ENCODE measurements around the gene ADCY2.

Gene ADCY2

DNA sequence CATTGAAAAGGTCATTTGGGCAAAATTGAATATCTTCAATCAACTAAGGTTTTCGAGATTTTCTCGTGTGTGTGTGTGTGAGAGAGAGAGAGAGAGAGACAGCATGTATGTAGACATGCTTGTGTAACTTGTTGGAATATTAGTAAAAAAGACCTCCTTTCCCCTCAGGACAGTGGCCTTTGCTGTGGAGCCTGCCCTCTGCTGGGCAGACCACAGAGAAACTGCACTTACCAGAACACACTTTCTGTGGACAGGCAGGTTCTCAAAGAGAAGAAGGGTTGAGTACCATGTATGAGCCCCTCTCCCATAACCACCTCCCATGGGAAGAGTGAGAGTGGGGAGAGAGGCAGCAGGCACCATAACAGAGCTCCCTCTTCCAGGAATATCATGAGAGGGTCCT, 409.4 kb downstream of the ADCY2 start (continued):
- TF ChIP-seq KLF17 (tag by site-specific recombination; IDR thresholded peaks at IDR 0.05): no peak
- no peak for TF ChIP-seq ZBTB44 (tag by site-specific recombination; IDR thresholded peaks at IDR 0.05)
- TF ChIP-seq GLI2 (tag by site-specific recombination; IDR thresholded peaks at IDR 0.05; ENCODE audit: borderline replicate concordance, low read depth): no peak

DNA sequence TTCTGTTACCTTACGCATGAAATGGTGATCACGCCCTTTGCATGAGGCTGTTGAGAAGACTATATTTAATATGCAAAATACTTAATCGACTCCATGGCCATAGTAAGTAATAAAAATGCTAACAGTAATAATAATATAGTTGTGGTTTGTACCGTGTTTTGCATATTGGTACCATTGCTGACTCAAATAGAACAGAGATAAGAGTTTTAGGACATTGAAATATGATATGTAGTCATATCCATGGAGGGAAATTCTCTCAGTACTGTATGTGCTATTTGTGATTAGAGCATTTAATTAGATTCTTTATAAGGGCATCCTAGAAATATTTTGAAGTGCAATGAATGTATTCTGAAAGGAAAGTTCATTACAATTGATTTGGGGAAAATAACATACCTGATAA, 413.1 kb downstream of the ADCY2 start:
- TF ChIP-seq IKZF3 (tag by site-specific recombination; IDR thresholded peaks at IDR 0.05) (no peak), ZNF335 (tag by site-specific recombination; conservative IDR thresholded peaks at IDR 0.05) (no peak), ZFP3 (tag by site-specific recombination; IDR thresholded peaks at IDR 0.05; ENCODE audit: low read depth) (no peak), ZNF600 (tag by site-specific recombination; IDR thresholded peaks at IDR 0.05) (no peak), ZNF660 (tag by site-specific recombination; IDR thresholded peaks at IDR 0.05) (no peak), OVOL3 (tag by site-specific recombination; IDR thresholded peaks at IDR 0.05) (no peak), ZNF626 (tag by site-specific recombination; IDR thresholded peaks at IDR 0.05) (no peak), OSR2 (tag by site-specific recombination; IDR thresholded peaks at IDR 0.05) (no peak), GLI4 (tag by site-specific recombination; IDR thresholded peaks at IDR 0.05) (no peak), FEZF1 (tag by site-specific recombination; IDR thresholded peaks at IDR 0.05) (no peak), KLF8 (tag by site-specific recombination; IDR thresholded peaks at IDR 0.05) (no peak), ZNF792 (tag by site-specific recombination; IDR thresholded peaks at IDR 0.05) (no peak), ZNF658 (tag by site-specific recombination; IDR thresholded peaks at IDR 0.05) (no peak)
- Histone ChIP-seq H3K4me3 (ENCODE audit: low read depth, low read length) (no peak overlapping the region), H3K9me3 (ENCODE audit: control insufficient read depth, insufficient read depth, low read depth, low read length) (no peaks in the 10 kb centered on the region), H3K4me1 (ENCODE audit: control insufficient read depth, insufficient read depth, low read length) (no peaks in the 10 kb centered on the region), H3K27ac (ENCODE audit: extremely low read depth, low read depth, low read length) (no peak overlapping the region), H3K36me3 (ENCODE audit: control insufficient read depth in 2 of 2, insufficient read depth in 1 of 2, low read length in 2 of 2) (no peaks in the 10 kb centered on the region)
- ChIA-PET CTCF (interaction anchor here (1.2 kb wide), 1 partner anchor 49 kb away, joined by 7 read pairs; no protein-coding TSS in a partner anchor), POLR2A (no interaction called here)

GRCh38 chr5:7811715-7812114, 415.8 kb downstream of the ADCY2 start:
- CTCF ChIA-PET: interaction anchor here (1.0 kb wide), 1 partner anchor 56 kb away, joined by 5 read pairs; no protein-coding TSS in a partner anchor
- POLR2A ChIA-PET: no interaction called here
- no peak overlapping the region for H3K27ac ChIP-seq (ENCODE audit: extremely low read depth, low read depth, low read length)

More at GRCh38 chr5:7811715-7812114, 415.8 kb downstream of the ADCY2 start:
- H3K4me3 ChIP-seq (ENCODE audit: low read depth, low read length): no peak overlapping the region
- H3K4me1 ChIP-seq (ENCODE audit: control insufficient read depth, insufficient read depth, low read length): peaks cover 3% of the 10 kb centered on the region; the same call in 1 of the 2 replicates
- TF ChIP-seq ZNF830 (tag by site-specific recombination; IDR thresholded peaks at IDR 0.05; ENCODE audit: low read depth) (no peak), ZNF645 (tag by site-specific recombination; IDR thresholded peaks at IDR 0.05) (no peak), ZBTB26 (tag by site-specific recombination; optimal IDR thresholded peaks at IDR 0.05) (no peak)
- no peaks in the 10 kb centered on the region for H3K9me3 ChIP-seq (ENCODE audit: control insufficient read depth, insufficient read depth, low read depth, low read length)
- H3K36me3 ChIP-seq (ENCODE audit: control insufficient read depth in 2 of 2, insufficient read depth in 1 of 2, low read length in 2 of 2): no peaks in the 10 kb centered on the region

Measured in HEK293 (cell line).